ENCODE data around the gene TRMT2B. TPM values are rescaled to one million over a fixed set of nuclear protein-coding genes. Genes with fewer than 3 reads are reported as not detected.

Gene TRMT2B
- total and polyA plus RNA-seq, 2 of the 13 experiments (the other 11 are each of a cell fraction or from before 2014, with no cell fraction given), result 7.0 to 11.2 TPM

GRCh38 chrX:101071582-101071981 lies 19.7 kb upstream of the TRMT2B start:
- no peaks in the 10 kb centered on the region for H3K36me3 ChIP-seq (replicated peaks in 1 of 2; ENCODE audit: control insufficient read depth in 1 of 2, insufficient read depth in 2 of 2, low read length in 2 of 2)
- no peaks in the 10 kb centered on the region for H3K4me1 ChIP-seq (ENCODE audit: insufficient read depth, low read length)
- H3K27ac ChIP-seq (ENCODE audit: extremely low read length, insufficient read depth, low read length), result no peak overlapping the region
- WGBS (ENCODE audit: low lambda C conversion rate), result 11% methylated on average over 3 of the region's 3 CpGs
- in situ Hi-C loops (cut with HindIII; ENCODE audit: extremely low pct_ligation_motif_present, low pct_unique_long_range_greater_than_20kb) (no loop called here), intact Hi-C loops (cut with micrococcal nuclease; ENCODE audit: unreplicated experiment) (loop anchor here (5.0 kb wide), 1 partner anchor 334 kb away; no protein-coding TSS in a partner anchor)
- H2AFZ ChIP-seq (ENCODE audit: low read length), result no peak overlapping the region
- DNase-seq (ENCODE audit: low spot score) (no peak), FAIRE-seq (no peak), ATAC-seq (no peak)
- H3K9me3 ChIP-seq (ENCODE audit: low read length), result no peaks in the 10 kb centered on the region
- no peaks in the 10 kb centered on the region for H4K20me1 ChIP-seq (ENCODE audit: insufficient read depth, low read length)
- BruUV-seq (replicated peaks), result no TSS peak
- no peak overlapping the region for H3K4me2 ChIP-seq (ENCODE audit: low read depth, low read length)
- POLR2A ChIA-PET, result no interaction called here
- no peaks in the 10 kb centered on the region for H3K79me2 ChIP-seq (ENCODE audit: insufficient read depth, low read length)
- H3K27me3 ChIP-seq (ENCODE audit: control insufficient read depth in 1 of 2, insufficient read depth in 2 of 2, low read length in 2 of 2), result no peaks in the 10 kb centered on the region
- CTCF ChIA-PET (ENCODE audit: low intra/inter-chr PET ratio, low total read pairs), result no interaction called here
- TF ChIP-seq KAT7 (CRISPR knock-in tag; IDR thresholded peaks at IDR 0.05; ENCODE audit: borderline replicate concordance) (no peak), REL (CRISPR knock-in tag; conservative IDR thresholded peaks at IDR 0.05) (no peak), MAFK (conservative IDR thresholded peaks at IDR 0.05 in 1 of 2, IDR thresholded peaks at IDR 0.05 in 1 of 2; ENCODE audit: low read length in 2 of 2) (no peak), E2F1 (CRISPR knock-in tag; IDR thresholded peaks at IDR 0.05) (no peak), ZNF513 (CRISPR knock-in tag; conservative IDR thresholded peaks at IDR 0.05) (no peak), ZNF616 (CRISPR knock-in tag; IDR thresholded peaks at IDR 0.05; ENCODE audit: low read depth) (no peak)
- no peak overlapping the region for H3K4me3 ChIP-seq (replicated peaks in 1 of 3; ENCODE audit: insufficient read depth in 1 of 3, low read depth in 2 of 3, low read length in 3 of 3)
- H3K9ac ChIP-seq (ENCODE audit: insufficient read depth, low read depth, low read length), result no peak overlapping the region

GRCh38 chrX:101062176-101062575 lies 10.3 kb upstream of the TRMT2B start:
- ChIA-PET CTCF (ENCODE audit: low intra/inter-chr PET ratio, low total read pairs) (no interaction called here), POLR2A (no interaction called here)
- ATAC-seq (no peak), FAIRE-seq (no peak), DNase-seq (ENCODE audit: low spot score) (no peak)
- H3K27me3 ChIP-seq (ENCODE audit: control insufficient read depth in 1 of 2, insufficient read depth in 2 of 2, low read length in 2 of 2), result no peaks in the 10 kb centered on the region
- no peak overlapping the region for H3K9ac ChIP-seq (ENCODE audit: insufficient read depth, low read depth, low read length)
- in situ Hi-C loops (cut with HindIII; ENCODE audit: extremely low pct_ligation_motif_present, low pct_unique_long_range_greater_than_20kb) (no loop called here), intact Hi-C loops (cut with micrococcal nuclease; ENCODE audit: unreplicated experiment) (no loop called here)
- no peaks in the 10 kb centered on the region for H3K4me1 ChIP-seq (ENCODE audit: insufficient read depth, low read length)
- no peak overlapping the region for H2AFZ ChIP-seq (ENCODE audit: low read length)
- no peak overlapping the region for H3K27ac ChIP-seq (ENCODE audit: extremely low read length, insufficient read depth, low read length)
- no peaks in the 10 kb centered on the region for H4K20me1 ChIP-seq (ENCODE audit: insufficient read depth, low read length)
- no peaks in the 10 kb centered on the region for H3K9me3 ChIP-seq (ENCODE audit: low read length)
- H3K4me3 ChIP-seq (replicated peaks in 1 of 3; ENCODE audit: insufficient read depth in 1 of 3, low read depth in 2 of 3, low read length in 3 of 3), result no peak overlapping the region
- no peaks in the 10 kb centered on the region for H3K79me2 ChIP-seq (ENCODE audit: insufficient read depth, low read length)
- H3K36me3 ChIP-seq (replicated peaks in 1 of 2; ENCODE audit: control insufficient read depth in 1 of 2, insufficient read depth in 2 of 2, low read length in 2 of 2), result no peaks in the 10 kb centered on the region
- no peak overlapping the region for H3K4me2 ChIP-seq (ENCODE audit: low read depth, low read length)
- no TSS peak for BruUV-seq (replicated peaks)
- no peak for TF ChIP-seq ARID2 (CRISPR knock-in tag; IDR thresholded peaks at IDR 0.05; ENCODE audit: borderline replicate concordance)
- TF ChIP-seq ZSCAN22 (CRISPR knock-in tag; IDR thresholded peaks at IDR 0.05), result no peak
- TF ChIP-seq ZMYM2 (CRISPR knock-in tag; IDR thresholded peaks at IDR 0.05), result no peak
- TF ChIP-seq NR2F6 (IDR thresholded peaks at IDR 0.05), result no peak
- no peak for TF ChIP-seq NR2F6 (CRISPR knock-in tag; IDR thresholded peaks at IDR 0.05)
- no peak for TF ChIP-seq CSRNP1 (CRISPR knock-in tag; IDR thresholded peaks at IDR 0.05)
- no peak for TF ChIP-seq GTF3A (CRISPR knock-in tag; conservative IDR thresholded peaks at IDR 0.05)
- TF ChIP-seq ZNF235 (CRISPR knock-in tag; IDR thresholded peaks at IDR 0.05; ENCODE audit: borderline replicate concordance), result no peak
- no peak for TF ChIP-seq POLR2A (IDR thresholded peaks at IDR 0.05; ENCODE audit: insufficient read depth in 1 of 2, low read depth in 2 of 2, low read length in 2 of 2)
